ENCODE data around the gene ROBO1. TPM values are rescaled to one million over a fixed set of nuclear protein-coding genes. Genes with fewer than 3 reads are reported as not detected.
A peak's percentile ranks its signal among the peaks of the same experiment; 100 is the strongest.

Gene ROBO1
- total RNA-seq, 1 experiment from 2014 or later = 33.9 TPM

GRCh38 chr3:79761441-79761840 lies 6.4 kb downstream of the ROBO1 start:
- DNase-seq = no peak
- Mint-ChIP-seq H3K9me3 (ENCODE audit: low read depth, unreplicated experiment) (no peaks in the 10 kb centered on the region), H3K4me3 (ENCODE audit: low read depth, unreplicated experiment) (no peak overlapping the region), H3K4me1 (ENCODE audit: low read depth, unreplicated experiment) (no peaks in the 10 kb centered on the region), H3K36me3 (ENCODE audit: insufficient read depth, unreplicated experiment) (no peaks in the 10 kb centered on the region), H3K27me3 (ENCODE audit: unreplicated experiment) (no peaks in the 10 kb centered on the region), H3K27ac (ENCODE audit: unreplicated experiment) (no peak overlapping the region)
- no peak for TF ChIP-seq CTCF (IDR thresholded peaks at IDR 0.05; ENCODE audit: unreplicated experiment)
- intact Hi-C loops (cut with micrococcal nuclease; ENCODE audit: unreplicated experiment) = no loop called here
- BruUV-seq (replicated peaks) = no TSS peak
- CTCF ChIA-PET = no interaction called here

GRCh38 chr3:79751703-79752102 lies 16.1 kb downstream of the ROBO1 start:
- no peaks in the 10 kb centered on the region for H3K27me3 Mint-ChIP-seq (ENCODE audit: unreplicated experiment)
- H3K4me3 Mint-ChIP-seq (ENCODE audit: low read depth, unreplicated experiment) = no peak overlapping the region
- BruUV-seq (replicated peaks) = no TSS peak
- no peak for DNase-seq
- CTCF ChIA-PET = no interaction called here
- no peak overlapping the region for H3K27ac Mint-ChIP-seq (ENCODE audit: unreplicated experiment)
- no peak for TF ChIP-seq CTCF (IDR thresholded peaks at IDR 0.05; ENCODE audit: unreplicated experiment)
- no peaks in the 10 kb centered on the region for H3K4me1 Mint-ChIP-seq (ENCODE audit: low read depth, unreplicated experiment)
- peaks cover 2% of the 10 kb centered on the region for H3K9me3 Mint-ChIP-seq (ENCODE audit: low read depth, unreplicated experiment)
- H3K36me3 Mint-ChIP-seq (ENCODE audit: insufficient read depth, unreplicated experiment) = no peaks in the 10 kb centered on the region
- intact Hi-C loops (cut with micrococcal nuclease; ENCODE audit: unreplicated experiment) = no loop called here

GRCh38 chr3:79737530-79737929 lies 30.3 kb downstream of the ROBO1 start:
- CTCF ChIA-PET = interaction anchor here (0.6 kb wide), 1 partner anchor 372 kb away, joined by 3 read pairs; no protein-coding TSS in a partner anchor
- peaks cover 9% of the 10 kb centered on the region for H3K4me1 Mint-ChIP-seq (ENCODE audit: low read depth, unreplicated experiment)
- DNase-seq = no peak
- no peaks in the 10 kb centered on the region for H3K27me3 Mint-ChIP-seq (ENCODE audit: unreplicated experiment)
- H3K27ac Mint-ChIP-seq (ENCODE audit: unreplicated experiment) = no peak overlapping the region
- intact Hi-C loops (cut with micrococcal nuclease; ENCODE audit: unreplicated experiment) = no loop called here
- H3K36me3 Mint-ChIP-seq (ENCODE audit: insufficient read depth, unreplicated experiment) = no peaks in the 10 kb centered on the region
- no peak for TF ChIP-seq CTCF (IDR thresholded peaks at IDR 0.05; ENCODE audit: unreplicated experiment)
- peaks cover 12% of the 10 kb centered on the region for H3K9me3 Mint-ChIP-seq (ENCODE audit: low read depth, unreplicated experiment)
- no peak overlapping the region for H3K4me3 Mint-ChIP-seq (ENCODE audit: low read depth, unreplicated experiment)
- BruUV-seq (replicated peaks) = no TSS peak

GRCh38 chr3:79729096-79729495 lies 38.7 kb downstream of the ROBO1 start:
- H3K4me1 Mint-ChIP-seq (ENCODE audit: low read depth, unreplicated experiment) = no peaks in the 10 kb centered on the region
- CTCF ChIA-PET = no interaction called here
- no TSS peak for BruUV-seq (replicated peaks)
- peak; percentile 8 for DNase-seq
- no peaks in the 10 kb centered on the region for H3K36me3 Mint-ChIP-seq (ENCODE audit: insufficient read depth, unreplicated experiment)
- intact Hi-C loops (cut with micrococcal nuclease; ENCODE audit: unreplicated experiment) = no loop called here
- H3K4me3 Mint-ChIP-seq (ENCODE audit: low read depth, unreplicated experiment) = no peak overlapping the region
- H3K27ac Mint-ChIP-seq (ENCODE audit: unreplicated experiment) = no peak overlapping the region
- H3K9me3 Mint-ChIP-seq (ENCODE audit: low read depth, unreplicated experiment) = no peaks in the 10 kb centered on the region
- no peak for TF ChIP-seq CTCF (IDR thresholded peaks at IDR 0.05; ENCODE audit: unreplicated experiment)
- H3K27me3 Mint-ChIP-seq (ENCODE audit: unreplicated experiment) = no peaks in the 10 kb centered on the region
